HL-60 (cell line): ENCODE results near the gene UBASH3A.

Source experiments
- DNase-seq, 2 experiments: peaks; one replicate each; pipeline ENCODE4 v3.0.0-alpha.2; 2010 to 2020; ENCODE audit warnings: low read depth in 1 of 2, low spot score in 1 of 2
- H3K27ac ChIP-seq: fragments of 250-450 bp; sonication (Bioruptor Pico); replicated peaks from 2 replicates; pipeline ENCODE4 v1.5.1; 2020; ENCODE audit warnings: mild to moderate bottlenecking, moderate library complexity
- H3K27me3 ChIP-seq: fragments of 250-450 bp; sonication (Bioruptor Pico); 2 replicates; pipeline ENCODE4 v1.5.1; 2021; ENCODE audit warnings: mild to moderate bottlenecking, moderate library complexity; ENCODE audit not compliant: insufficient read depth, poor library complexity, severe bottlenecking
- H3K4me3 ChIP-seq: replicated peaks from 2 replicates; pipeline ENCODE4 v1.5.1; 2011; ENCODE audit warnings: mild to moderate bottlenecking, control low read depth, low read length; ENCODE audit not compliant: insufficient read depth
- CTCF ChIP-seq: IDR thresholded peaks from one replicate; pipeline ENCODE4 v1.5.1; 2011; ENCODE audit warnings: low read length, control low read depth, inconsistent platforms; ENCODE audit not compliant: insufficient read depth
- GABPA ChIP-seq: IDR thresholded peaks from 2 replicates; pipeline ENCODE4 v1.6.1; 2012; ENCODE audit warnings: low read depth
- POLR2AphosphoS5 ChIP-seq: IDR thresholded peaks from 2 replicates; pipeline ENCODE4 v1.6.1; 2012; ENCODE audit warnings: low read depth
- SPI1 ChIP-seq: IDR thresholded peaks from 2 replicates; pipeline ENCODE4 v1.6.1; 2012; ENCODE audit warnings: low read depth, mild to moderate bottlenecking, borderline replicate concordance
- TF ChIP-seq, protein P1 (sequence below): IDR thresholded peaks from 2 replicates; pipeline ENCODE4 v1.6.1; 2012; ENCODE audit warnings: low read depth; ENCODE audit not compliant: insufficient replicate concordance

UBASH3A gene

GRCh38 chr21:42377211-42377950 is 26.3 kb upstream of the UBASH3A start:
- H3K27ac ChIP-seq: no peak overlapping the region
- no peaks in the 10 kb centered on the region for H3K27me3 ChIP-seq
- TF ChIP-seq POLR2AphosphoS5: no peak
- TF ChIP-seq SPI1: no peak
- TF ChIP-seq GABPA: no peak
- TF ChIP-seq, protein P1, sequence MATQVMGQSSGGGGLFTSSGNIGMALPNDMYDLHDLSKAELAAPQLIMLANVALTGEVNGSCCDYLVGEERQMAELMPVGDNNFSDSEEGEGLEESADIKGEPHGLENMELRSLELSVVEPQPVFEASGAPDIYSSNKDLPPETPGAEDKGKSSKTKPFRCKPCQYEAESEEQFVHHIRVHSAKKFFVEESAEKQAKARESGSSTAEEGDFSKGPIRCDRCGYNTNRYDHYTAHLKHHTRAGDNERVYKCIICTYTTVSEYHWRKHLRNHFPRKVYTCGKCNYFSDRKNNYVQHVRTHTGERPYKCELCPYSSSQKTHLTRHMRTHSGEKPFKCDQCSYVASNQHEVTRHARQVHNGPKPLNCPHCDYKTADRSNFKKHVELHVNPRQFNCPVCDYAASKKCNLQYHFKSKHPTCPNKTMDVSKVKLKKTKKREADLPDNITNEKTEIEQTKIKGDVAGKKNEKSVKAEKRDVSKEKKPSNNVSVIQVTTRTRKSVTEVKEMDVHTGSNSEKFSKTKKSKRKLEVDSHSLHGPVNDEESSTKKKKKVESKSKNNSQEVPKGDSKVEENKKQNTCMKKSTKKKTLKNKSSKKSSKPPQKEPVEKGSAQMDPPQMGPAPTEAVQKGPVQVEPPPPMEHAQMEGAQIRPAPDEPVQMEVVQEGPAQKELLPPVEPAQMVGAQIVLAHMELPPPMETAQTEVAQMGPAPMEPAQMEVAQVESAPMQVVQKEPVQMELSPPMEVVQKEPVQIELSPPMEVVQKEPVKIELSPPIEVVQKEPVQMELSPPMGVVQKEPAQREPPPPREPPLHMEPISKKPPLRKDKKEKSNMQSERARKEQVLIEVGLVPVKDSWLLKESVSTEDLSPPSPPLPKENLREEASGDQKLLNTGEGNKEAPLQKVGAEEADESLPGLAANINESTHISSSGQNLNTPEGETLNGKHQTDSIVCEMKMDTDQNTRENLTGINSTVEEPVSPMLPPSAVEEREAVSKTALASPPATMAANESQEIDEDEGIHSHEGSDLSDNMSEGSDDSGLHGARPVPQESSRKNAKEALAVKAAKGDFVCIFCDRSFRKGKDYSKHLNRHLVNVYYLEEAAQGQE: no peak
- TF ChIP-seq CTCF: no peak
- no peak for DNase-seq
- H3K4me3 ChIP-seq: no peak overlapping the region

DNA sequence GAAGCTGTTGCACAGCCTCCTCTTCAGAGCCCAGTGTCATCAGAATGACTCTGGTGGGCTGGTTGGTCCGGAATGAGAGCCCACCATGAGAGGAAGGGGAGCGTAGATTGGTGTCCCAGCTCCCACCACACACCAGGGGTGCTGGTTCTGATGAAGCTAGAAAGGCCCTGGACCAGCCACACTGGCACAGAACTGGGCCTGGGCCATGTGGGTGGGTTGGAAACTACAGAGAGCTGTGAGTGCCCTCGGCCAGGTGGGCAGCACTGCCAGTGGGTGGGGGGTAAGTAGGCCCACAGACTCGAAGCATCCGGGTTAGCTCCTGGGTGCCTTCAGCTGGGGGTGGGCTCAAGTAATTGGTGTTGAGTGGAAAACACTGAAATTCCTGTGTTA is 25.8 kb upstream of the UBASH3A start:
- no peak for TF ChIP-seq SPI1
- no peak for TF ChIP-seq POLR2AphosphoS5
- TF ChIP-seq, protein P1: no peak
- no peak for TF ChIP-seq CTCF
- no peak for TF ChIP-seq GABPA
- Histone ChIP-seq H3K27ac (no peak overlapping the region), H3K4me3 (no peak overlapping the region), H3K27me3 (no peaks in the 10 kb centered on the region)
- no peak for DNase-seq

DNA sequence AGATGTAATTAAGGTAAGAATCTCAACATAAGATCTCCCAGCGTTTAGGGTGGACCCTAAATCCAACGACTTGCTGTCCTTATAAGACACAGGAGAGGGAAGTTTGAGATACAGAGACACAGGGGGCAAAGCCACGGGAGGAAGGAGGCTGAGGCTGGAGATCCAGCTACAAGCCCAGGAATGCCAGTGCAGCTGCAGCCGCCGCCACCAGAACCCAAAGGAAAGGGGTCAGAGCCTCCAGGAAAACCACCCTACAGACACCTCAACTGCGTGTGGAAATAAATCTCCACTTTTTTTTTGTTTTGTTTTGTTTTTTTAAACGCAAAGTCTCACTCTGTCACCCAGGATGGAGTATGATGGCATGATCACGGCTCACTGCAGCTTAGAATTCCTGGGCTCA is 25.3 kb upstream of the UBASH3A start:
- Histone ChIP-seq H3K4me3 (no peak overlapping the region), H3K27me3 (no peaks in the 10 kb centered on the region), H3K27ac (no peak overlapping the region)
- TF ChIP-seq POLR2AphosphoS5 (no peak), SPI1 (no peak), GABPA (no peak), CTCF (no peak)
- TF ChIP-seq, protein P1: no peak
- no peak for DNase-seq
